Gastroesophageal sphincter (tissue), 4 donors: Measurements from ENCODE around the gene TMEM231. TPM values are rescaled to one million over a fixed set of nuclear protein-coding genes. Genes with fewer than 3 reads are reported as not detected.
"Not testable (repeated sequence)": the region's sequence is repeated elsewhere in the genome, so short reads cannot be mapped to it uniquely, and the experiment has no call there.

ENCODE experiments used
- ATAC-seq: fragments of 150-250 bp; one replicate; pipeline ENCODE4 v1.9.1; 2016; ENCODE audit warnings: mild to moderate bottlenecking, moderate library complexity
- H3K27ac ChIP-seq, 4 donors: fragments of 200-600 bp; sonication (generic) in 3 of 4; 1 replicate in 3 of 4; 2 replicates in 1 of 4; pipeline ENCODE4 v1.5.1; 2016 to 2019
- H3K27me3 ChIP-seq: fragments of 200-600 bp; sonication (generic); one replicate; pipeline ENCODE4 v1.5.1; 2019
- H3K36me3 ChIP-seq, 2 donors: fragments of 200-600 bp; sonication (generic); one replicate each; pipeline ENCODE4 v1.5.1; 2019; ENCODE audit warnings: control low read depth in 1 of 2
- H3K4me1 ChIP-seq, 3 donors: fragments of 200-600 bp; sonication (generic); 1 replicate in 2 of 3; 2 replicates in 1 of 3; pipeline ENCODE4 v1.5.1; 2016 to 2019; ENCODE audit warnings: control low read depth in 2 of 3
- H3K4me3 ChIP-seq, 2 donors: fragments of 200-600 bp; sonication (generic); one replicate each; pipeline ENCODE4 v1.5.1; 2019; ENCODE audit warnings: mild to moderate bottlenecking in 1 of 2, moderate library complexity in 1 of 2
- H3K9me3 ChIP-seq, 3 donors: fragments of 200-600 bp; sonication (generic); one replicate each; pipeline ENCODE4 v1.5.1; 2017 to 2019; ENCODE audit warnings: control low read depth in 2 of 3
- CTCF ChIP-seq, 4 experiments: fragments of 200-600 bp in 2 of 4; fragments of 450-650 bp in 2 of 4; sonication (generic) in 1 of 4; IDR thresholded peaks; one replicate each; pipeline ENCODE4 v1.5.1; 2017 to 2019; ENCODE audit warnings: antibody characterized with exemption in 4 of 4, mild to moderate bottlenecking in 2 of 4, moderate library complexity in 2 of 4
- EP300 ChIP-seq: sonication (generic); formaldehyde crosslinking; IDR thresholded peaks from one replicate; pipeline ENCODE4 v1.6.1; 2017; ENCODE audit warnings: antibody characterized with exemption, mild to moderate bottlenecking
- POLR2A ChIP-seq, 2 donors: fragments of 450-650 bp; IDR thresholded peaks; one replicate each; pipeline ENCODE4 v1.6.1; 2017; ENCODE audit warnings: antibody characterized with exemption in 2 of 2, mild to moderate bottlenecking in 2 of 2, moderate library complexity in 1 of 2
- POLR2AphosphoS5 ChIP-seq: sonication (generic); formaldehyde crosslinking; IDR thresholded peaks from one replicate; pipeline ENCODE4 v1.6.1; 2017; ENCODE audit warnings: antibody characterized with exemption
- WGBS, 2 donors: methylation state at CpG; one replicate each; pipeline ENCODE4 v1.1.5; 2018; ENCODE audit warnings: low coverage in 1 of 2; 5-methylcytosine and 5-hydroxymethylcytosine counted together
- total RNA-seq, 4 donors: library from RNA; depleted of rRNA; stranded (reverse); fragments of >200 nt; gene quantifications; one replicate each; pipeline ENCODE4 v1.1.0, GENCODE V29; 2016

Gene TMEM231
- total RNA-seq, 4 donors from 2014 or later: 7.2 to 12.0 (median 9.3) TPM

GRCh38 chr16:75503801-75504200, 52.3 kb downstream of the TMEM231 start:
- ATAC-seq: no peak
- Histone ChIP-seq H3K4me1 (peaks cover 0 to 15% (median 0%) of the 10 kb centered on the region in 3 donors), H3K9me3 (no peaks in the 10 kb centered on the region), H3K27me3 (no peaks in the 10 kb centered on the region), H3K4me3 (no peak overlapping the region), H3K27ac (no peak overlapping the region), H3K36me3 (no peaks in the 10 kb centered on the region)
- 75 to 83% methylated on average over 1 of the region's 1 CpG for WGBS, 2 donors
- TF ChIP-seq POLR2AphosphoS5: no peak
- no peak for TF ChIP-seq POLR2A (IDR thresholded peaks at IDR 0.05)
- no peak for TF ChIP-seq CTCF (IDR thresholded peaks at IDR 0.05)
- TF ChIP-seq EP300: no peak

GRCh38 chr16:75502916-75503605, 53.0 kb downstream of the TMEM231 start:
- H3K36me3 ChIP-seq: no peaks in the 10 kb centered on the region
- TF ChIP-seq POLR2AphosphoS5 (no peak), EP300 (no peak), POLR2A (IDR thresholded peaks at IDR 0.05) (no peak), CTCF (IDR thresholded peaks at IDR 0.05) (no peak)
- H3K4me1 ChIP-seq: peaks cover 0 to 22% (median 0%) of the 10 kb centered on the region in 3 donors
- H3K27me3 ChIP-seq: no peaks in the 10 kb centered on the region
- H3K4me3 ChIP-seq: no peak overlapping the region
- H3K27ac ChIP-seq: peak overlapping the region in 1 of 4 donors; percentile 59
- whole genome bisulfite sequencing, 2 donors: 100% methylated on average over 1 of the region's 4 CpGs; no CpG with 5 or more reads in 1 of the 2 donors
- ATAC-seq: no peak
- H3K9me3 ChIP-seq: no peaks in the 10 kb centered on the region

GRCh38 chr16:75501820-75502219, 54.2 kb downstream of the TMEM231 start:
- peak; percentile 72 for ATAC-seq
- peak overlapping the region in 3 of 4 donors; percentile 45 to 59 (median 46) for H3K27ac ChIP-seq

GRCh38 chr16:75501359-75501758, 54.7 kb downstream of the TMEM231 start:
- Histone ChIP-seq H3K4me1 (peaks cover 0 to 24% (median 0%) of the 10 kb centered on the region in 3 donors), H3K4me3 (no peak overlapping the region), H3K27ac (peak overlapping the region in 3 of 4 donors; percentile 45 to 59 (median 46)), H3K27me3 (no peaks in the 10 kb centered on the region), H3K36me3 (no peaks in the 10 kb centered on the region), H3K9me3 (no peaks in the 10 kb centered on the region)
- 77 to 83% methylated on average over 4 to 5 of the region's 5 CpGs for WGBS, 2 donors
- TF ChIP-seq EP300: no peak
- no peak for TF ChIP-seq POLR2AphosphoS5
- TF ChIP-seq CTCF (IDR thresholded peaks at IDR 0.05): no peak
- no peak for TF ChIP-seq POLR2A (IDR thresholded peaks at IDR 0.05)
- no peak for ATAC-seq

More at GRCh38 chr16:75501820-75502219, 54.2 kb downstream of the TMEM231 start:
- not testable (repeated sequence) for H3K4me3 ChIP-seq, H3K27me3 ChIP-seq, H3K9me3 ChIP-seq, H3K36me3 ChIP-seq
- 15 to 33% methylated on average over 6 of the region's 6 CpGs for WGBS, 2 donors
- H3K4me1 ChIP-seq: peaks cover 0 to 24% (median 0%) of the 10 kb centered on the region in 3 donors

- ATAC-seq, H3K36me3 ChIP-seq, H3K4me3 ChIP-seq, H3K27me3 ChIP-seq, H3K9me3 ChIP-seq: not testable (repeated sequence)
- H3K27ac ChIP-seq: peak overlapping the region in 3 of 4 donors; percentile 64 to 66 (median 66)
- WGBS, 2 donors: 0% methylated on average over 1 of the region's 13 CpGs; no CpG with 5 or more reads in 1 of the 2 donors
- H3K4me1 ChIP-seq: peaks cover 0 to 41% (median 0%) of the 10 kb centered on the region in 3 donors
These were observed 57.3 kb downstream of the TMEM231 start for GRCh38 chr16:75498605-75499322.
